IMR-90 (cell line): ENCODE results near the gene CROCC2. TPM values are rescaled to one million over a fixed set of nuclear protein-coding genes. Genes with fewer than 3 reads are reported as not detected.
A peak's percentile ranks its signal among the peaks of the same experiment; 100 is the strongest.

ENCODE experiments used
- ATAC-seq: fragments of 200-7000 bp; cut with Tn5 transposase; 2 replicates; pipeline ENCODE4 v1.9.1; 2020; ENCODE audit warnings: low read depth, mild to moderate bottlenecking, moderate library complexity
- BruUV-seq: library from RNA; stranded (reverse); fragments of 400-500 nt; replicated peaks from 2 replicates; lab custom pipeline; 2021; lab: Mats Ljungman, UMichigan
- CTCF ChIA-PET: fragments of 300-600 bp; formaldehyde crosslinking; extraction: SDS; loops from one replicate; lab custom pipeline; 2021; ENCODE audit warnings: antibody characterized with exemption; lab: Yijun Ruan, JAX
- POLR2A ChIA-PET: fragments of 300-600 bp; sonication (Branson Sonifier 250); formaldehyde crosslinking; loops from one replicate; lab custom pipeline; 2022; ENCODE audit warnings: antibody characterized with exemption; ENCODE audit not compliant: unreplicated experiment; lab: Charles Lee
- DNase-seq: peaks from one replicate; pipeline ENCODE4 v3.0.0; 2013
- H2AFZ ChIP-seq: replicated peaks from 2 replicates; pipeline ENCODE3; 2013; ENCODE audit warnings: low read length, mild to moderate bottlenecking; ENCODE audit not compliant: poor library complexity
- H2AK5ac ChIP-seq: 2 replicates; pipeline ENCODE4 v1.6.1; 2013; ENCODE audit warnings: low read depth, low read length, inconsistent platforms
- H2AK9ac ChIP-seq: replicated peaks from 2 replicates; pipeline ENCODE3; 2013; ENCODE audit warnings: mild to moderate bottlenecking, low read depth, low read length, moderate library complexity; ENCODE audit not compliant: poor library complexity
- H2BK120ac ChIP-seq: 2 replicates; pipeline ENCODE4 v1.6.1; 2013; ENCODE audit warnings: low read depth, low read length, inconsistent platforms
- H2BK15ac ChIP-seq: 3 replicates; pipeline ENCODE4 v1.6.1; 2013; ENCODE audit warnings: low read depth, low read length, inconsistent platforms
- H2BK20ac ChIP-seq: 2 replicates; pipeline ENCODE4 v1.6.1; 2013; ENCODE audit warnings: low read depth, mild to moderate bottlenecking, inconsistent platforms, low read length, moderate library complexity
- H2BK5ac ChIP-seq: 2 replicates; pipeline ENCODE4 v1.6.1; 2013; ENCODE audit warnings: mild to moderate bottlenecking, low read depth, low read length, inconsistent platforms; ENCODE audit not compliant: poor library complexity, severe bottlenecking
- H3K14ac ChIP-seq: replicated peaks from 2 replicates; pipeline ENCODE4 v1.6.1; 2013; ENCODE audit warnings: low read depth, low read length, inconsistent platforms
- H3K18ac ChIP-seq: 2 replicates; pipeline ENCODE4 v1.6.1; 2013; ENCODE audit warnings: low read depth, low read length, control low read depth
- H3K23ac ChIP-seq: 2 replicates; pipeline ENCODE4 v1.6.1; 2013; ENCODE audit warnings: low read depth, low read length, inconsistent platforms
- H3K27ac ChIP-seq: 2 replicates; pipeline ENCODE4 v1.5.1; 2013; ENCODE audit warnings: mild to moderate bottlenecking, control low read depth, low read length; ENCODE audit not compliant: insufficient read depth
- H3K27me3 ChIP-seq: 2 replicates; pipeline ENCODE4 v1.6.1; 2013; ENCODE audit warnings: low read length; ENCODE audit not compliant: control insufficient read depth, insufficient read depth
- H3K36me3 ChIP-seq: 2 replicates; pipeline ENCODE4 v1.6.1; 2013; ENCODE audit warnings: low read length, mixed read lengths; ENCODE audit not compliant: control insufficient read depth, insufficient read depth
- H3K4ac ChIP-seq: 2 replicates; pipeline ENCODE4 v1.6.1; 2013; ENCODE audit warnings: low read depth, low read length, inconsistent platforms
- H3K4me1 ChIP-seq: 2 replicates; pipeline ENCODE4 v1.6.1; 2013; ENCODE audit warnings: low read length, mixed read lengths; ENCODE audit not compliant: control insufficient read depth, insufficient read depth
- H3K4me2 ChIP-seq: 2 replicates; pipeline ENCODE4 v1.6.1; 2013; ENCODE audit warnings: low read depth, mild to moderate bottlenecking, control low read depth, low read length, moderate library complexity
- H3K4me3 ChIP-seq: 2 replicates; pipeline ENCODE4 v1.5.1; 2013; ENCODE audit warnings: low read depth, mild to moderate bottlenecking, control low read depth, low read length, moderate library complexity; ENCODE audit not compliant: insufficient read depth
- H3K56ac ChIP-seq: 2 replicates; pipeline ENCODE4 v1.6.1; 2013; ENCODE audit warnings: low read length, inconsistent platforms; ENCODE audit not compliant: insufficient read depth; ENCODE audit errors: extremely low read depth
- H3K79me1 ChIP-seq, 2 experiments: 2 replicates each; pipeline ENCODE4 v1.6.1; 2013; ENCODE audit warnings: low read length in 2 of 2, inconsistent platforms in 1 of 2, low read depth in 1 of 2
- H3K9ac ChIP-seq: 2 replicates; pipeline ENCODE4 v1.6.1; 2013; ENCODE audit warnings: low read depth, low read length, control low read depth
- H3K9me1 ChIP-seq: 2 replicates; pipeline ENCODE4 v1.6.1; 2013; ENCODE audit warnings: low read length, inconsistent platforms; ENCODE audit not compliant: insufficient read depth
- H3K9me3 ChIP-seq: 2 replicates; pipeline ENCODE4 v1.6.1; 2013; ENCODE audit warnings: low read length; ENCODE audit not compliant: control insufficient read depth, insufficient read depth
- H4K20me1 ChIP-seq: 2 replicates; pipeline ENCODE4 v1.6.1; 2013; ENCODE audit warnings: low read length, inconsistent platforms; ENCODE audit not compliant: insufficient read depth
- H4K5ac ChIP-seq: 2 replicates; pipeline ENCODE4 v1.6.1; 2013; ENCODE audit warnings: mild to moderate bottlenecking, low read depth, low read length, control low read depth
- H4K8ac ChIP-seq, 2 experiments: 2 replicates each; pipeline ENCODE4 v1.6.1; 2013; ENCODE audit warnings: low read depth in 2 of 2, low read length in 2 of 2, control low read depth in 1 of 2, inconsistent platforms in 1 of 2
- H4K91ac ChIP-seq: 2 replicates; pipeline ENCODE4 v1.6.1; 2013; ENCODE audit warnings: low read depth, low read length, inconsistent platforms; ENCODE audit not compliant: insufficient read depth
- BHLHE40 ChIP-seq: fragments of 150-350 bp; IDR thresholded peaks from 2 replicates; pipeline ENCODE4 v1.6.1; 2016; ENCODE audit warnings: mild to moderate bottlenecking, low read depth, low read length
- CEBPB ChIP-seq: IDR thresholded peaks from 2 replicates; pipeline ENCODE4 v1.6.1; 2012; ENCODE audit warnings: low read depth, low read length, improper control_type of control experiment
- CHD1 ChIP-seq: IDR thresholded peaks from 2 replicates; pipeline ENCODE4 v1.6.1; 2012; ENCODE audit warnings: low read depth, low read length, improper control_type of control experiment
- CTCF ChIP-seq: conservative IDR thresholded peaks from 2 replicates; pipeline ENCODE4 v1.5.1; 2012; ENCODE audit warnings: mild to moderate bottlenecking, low read depth, low read length, improper control_type of control experiment
- FOS ChIP-seq: fragments of 150-350 bp; IDR thresholded peaks from 2 replicates; pipeline ENCODE4 v1.6.1; 2016; ENCODE audit warnings: low read depth, low read length
- MAFK ChIP-seq: IDR thresholded peaks from 2 replicates; pipeline ENCODE4 v1.6.1; 2012; ENCODE audit warnings: low read depth, low read length, improper control_type of control experiment
- MAZ ChIP-seq: IDR thresholded peaks from 2 replicates; pipeline ENCODE4 v1.6.1; 2012; ENCODE audit warnings: low read depth, mild to moderate bottlenecking, low read length, improper control_type of control experiment, moderate library complexity, borderline replicate concordance
- MXI1 ChIP-seq: IDR thresholded peaks from 2 replicates; pipeline ENCODE4 v1.6.1; 2012; ENCODE audit warnings: low read depth, mild to moderate bottlenecking, low read length, moderate library complexity, borderline replicate concordance
- NFE2L2 ChIP-seq: fragments of 150-350 bp; IDR thresholded peaks from 2 replicates; pipeline ENCODE4 v1.6.1; 2016; ENCODE audit warnings: low read depth, mild to moderate bottlenecking, low read length
- POLR2A ChIP-seq: IDR thresholded peaks from 2 replicates; pipeline ENCODE4 v1.6.1; 2012; ENCODE audit warnings: mild to moderate bottlenecking, low read depth, low read length
- RAD21 ChIP-seq: IDR thresholded peaks from 2 replicates; pipeline ENCODE4 v1.6.1; 2012; ENCODE audit warnings: low read length, improper control_type of control experiment
- RCOR1 ChIP-seq: IDR thresholded peaks from 2 replicates; pipeline ENCODE4 v1.6.1; 2012; ENCODE audit warnings: mild to moderate bottlenecking, low read length, improper control_type of control experiment; ENCODE audit not compliant: insufficient replicate concordance
- RFX5 ChIP-seq: IDR thresholded peaks from 2 replicates; pipeline ENCODE4 v1.8.0; 2012; ENCODE audit warnings: low read depth, mild to moderate bottlenecking, low read length, moderate library complexity
- SMC3 ChIP-seq: fragments of 150-350 bp; IDR thresholded peaks from 2 replicates; pipeline ENCODE4 v1.6.1; 2016; ENCODE audit warnings: low read depth, mild to moderate bottlenecking, antibody characterized with exemption, low read length, moderate library complexity
- WGBS, 2 experiments: methylation state at CpG; one replicate each; pipeline versions ENCODE4 v1.1.5 to v1.1.7; 2013; ENCODE audit warnings: missing lambda C conversion rate in 2 of 2; ENCODE audit not compliant: insufficient read length in 1 of 2; ENCODE audit errors: extremely low coverage in 2 of 2; 5-methylcytosine and 5-hydroxymethylcytosine counted together
- dilution Hi-C: fragments of 300-500 bp; cut with HindIII; formaldehyde crosslinking; loops from one replicate; pipeline ENCODE4 v1.14.3; 2018; ENCODE audit warnings: low sequenced_read_pairs; ENCODE audit not compliant: unreplicated experiment
- in situ Hi-C: fragments of 300-500 bp; cut with MboI; formaldehyde crosslinking; loops from 3 replicates; pipeline ENCODE4 v1.14.3; 2019; ENCODE audit warnings: low sequenced_read_pairs, inconsistent platforms, mixed read lengths
- intact Hi-C: fragments of 100-400 bp; cut with micrococcal nuclease; formaldehyde crosslinking; loops from 2 replicates; pipeline ENCODE4 v1.10.0; 2022
- polyA plus RNA-seq, 3 experiments: library from polyadenylated mRNA; depleted of rRNA; stranded (reverse); fragments of >200 nt; gene quantifications; 2 replicates each; pipeline ENCODE4 v1.2.3, GENCODE V29; 2012; ENCODE audit warnings: low replicate concordance in 1 of 3
- total RNA-seq: library from RNA; depleted of rRNA; stranded (reverse); fragments of >200 nt; gene quantifications from 2 replicates; pipeline ENCODE4 v1.2.3, GENCODE V29; 2012
- TF ChIP-seq, protein P1 (sequence below): fragments of 150-350 bp; IDR thresholded peaks from 2 replicates; pipeline ENCODE4 v1.6.1; 2017; ENCODE audit warnings: mild to moderate bottlenecking, antibody characterized with exemption, low read length, low read depth
- TF ChIP-seq, protein P2 (sequence below): fragments of 150-350 bp; IDR thresholded peaks from 2 replicates; pipeline ENCODE4 v1.6.1; 2016; ENCODE audit warnings: low read depth, mild to moderate bottlenecking, low read length, moderate library complexity, borderline replicate concordance

The CROCC2 gene
- total and polyA plus RNA-seq, 2 of the 4 experiments (the other 2 are of a cell fraction) = not detected

DNA sequence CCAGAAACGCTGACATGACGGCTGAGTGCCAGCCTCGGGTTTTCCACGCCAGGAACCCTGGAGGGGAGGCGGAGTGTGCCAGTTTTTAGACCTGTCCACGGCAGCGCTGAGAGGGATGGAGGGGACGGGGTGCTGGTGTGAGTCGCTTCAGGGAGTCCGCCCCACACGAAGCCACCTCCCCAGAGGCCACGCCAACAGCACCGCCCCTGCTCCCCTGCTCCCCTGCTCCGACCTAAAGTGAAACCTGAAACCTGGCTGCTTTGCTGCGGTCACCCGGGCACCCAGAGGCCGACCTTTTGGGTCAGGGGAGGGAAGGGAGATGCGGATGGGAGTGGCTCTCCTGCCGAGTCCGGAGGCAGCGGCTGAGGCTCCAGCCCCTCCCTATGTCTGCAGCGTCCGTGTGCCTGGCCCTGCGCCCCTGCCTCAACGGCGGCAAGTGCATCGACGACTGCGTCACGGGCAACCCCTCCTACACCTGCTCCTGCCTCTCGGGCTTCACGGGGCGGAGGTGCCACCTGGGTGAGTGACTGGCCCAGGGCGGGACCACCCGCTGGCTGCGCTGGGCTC is 130.3 kb downstream of the CROCC2 start:
- Histone ChIP-seq H2BK20ac (no peak overlapping the region), H3K9me3 (no peaks in the 10 kb centered on the region), H3K27ac (no peak overlapping the region), H4K20me1 (no peaks in the 10 kb centered on the region), H3K36me3 (peaks cover 15% of the 10 kb centered on the region), H3K18ac (no peak overlapping the region), H3K4me1 (no peaks in the 10 kb centered on the region), H2BK120ac (no peak overlapping the region), H3K9me1 (no peaks in the 10 kb centered on the region), H4K91ac (no peak overlapping the region), H2AK9ac (peak overlapping the region; percentile 42), H2AFZ (no peak overlapping the region), H3K4ac (no peak overlapping the region), H4K5ac (no peak overlapping the region), H3K79me1 (no peaks in the 10 kb centered on the region), H4K8ac (no peak overlapping the region), H3K23ac (no peak overlapping the region), H2BK5ac (no peak overlapping the region), H2BK15ac (no peak overlapping the region), H3K27me3 (no peaks in the 10 kb centered on the region), H2AK5ac (no peak overlapping the region), H3K9ac (no peak overlapping the region), H3K4me2 (no peak overlapping the region), H3K14ac (no peak overlapping the region), H3K56ac (no peak overlapping the region), H3K4me3 (no peak overlapping the region)
- ChIA-PET POLR2A (no interaction called here), CTCF (no interaction called here)
- DNase-seq (no peak), ATAC-seq (no peak)
- no TSS peak for BruUV-seq
- intact Hi-C loops (no loop called here), in situ Hi-C loops (no loop called here), dilution Hi-C loops (no loop called here)
- WGBS, 2 experiments = no CpG with 5 or more reads among the region's 36 CpGs
- TF ChIP-seq RFX5 (no peak), POLR2A (no peak), RCOR1 (no peak), CHD1 (no peak), SMC3 (no peak), MXI1 (no peak), MAZ (no peak), MAFK (no peak), NFE2L2 (no peak), RAD21 (no peak), BHLHE40 (no peak), CEBPB (no peak), FOS (no peak), CTCF (no peak)
- TF ChIP-seq, protein P1, sequence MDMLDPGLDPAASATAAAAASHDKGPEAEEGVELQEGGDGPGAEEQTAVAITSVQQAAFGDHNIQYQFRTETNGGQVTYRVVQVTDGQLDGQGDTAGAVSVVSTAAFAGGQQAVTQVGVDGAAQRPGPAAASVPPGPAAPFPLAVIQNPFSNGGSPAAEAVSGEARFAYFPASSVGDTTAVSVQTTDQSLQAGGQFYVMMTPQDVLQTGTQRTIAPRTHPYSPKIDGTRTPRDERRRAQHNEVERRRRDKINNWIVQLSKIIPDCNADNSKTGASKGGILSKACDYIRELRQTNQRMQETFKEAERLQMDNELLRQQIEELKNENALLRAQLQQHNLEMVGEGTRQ = no peak
- TF ChIP-seq, protein P2, sequence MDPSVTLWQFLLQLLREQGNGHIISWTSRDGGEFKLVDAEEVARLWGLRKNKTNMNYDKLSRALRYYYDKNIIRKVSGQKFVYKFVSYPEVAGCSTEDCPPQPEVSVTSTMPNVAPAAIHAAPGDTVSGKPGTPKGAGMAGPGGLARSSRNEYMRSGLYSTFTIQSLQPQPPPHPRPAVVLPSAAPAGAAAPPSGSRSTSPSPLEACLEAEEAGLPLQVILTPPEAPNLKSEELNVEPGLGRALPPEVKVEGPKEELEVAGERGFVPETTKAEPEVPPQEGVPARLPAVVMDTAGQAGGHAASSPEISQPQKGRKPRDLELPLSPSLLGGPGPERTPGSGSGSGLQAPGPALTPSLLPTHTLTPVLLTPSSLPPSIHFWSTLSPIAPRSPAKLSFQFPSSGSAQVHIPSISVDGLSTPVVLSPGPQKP = no peak
